Breast epithelium (tissue), 4 donors: ENCODE data around the gene PIK3C2G. TPM values are rescaled to one million over a fixed set of nuclear protein-coding genes. Genes with fewer than 3 reads are reported as not detected.

Experiments used
- DNase-seq, 2 donors: peaks; one replicate each; pipeline ENCODE4 v3.0.0-alpha.2; 2019; ENCODE audit warnings: low spot score in 2 of 2
- H3K27ac ChIP-seq, 2 donors: fragments of 200-600 bp; sonication (generic) in 1 of 2; one replicate each; pipeline ENCODE4 v1.5.1; 2016 to 2019; ENCODE audit warnings: mild to moderate bottlenecking in 1 of 2
- H3K27me3 ChIP-seq, 2 donors: fragments of 200-600 bp; sonication (generic) in 1 of 2; one replicate each; pipeline versions ENCODE4 v1.5.1 to v1.6.0; 2017 to 2019; ENCODE audit warnings: control low read depth in 1 of 2, mild to moderate bottlenecking in 1 of 2
- H3K36me3 ChIP-seq: fragments of 200-600 bp; one replicate; pipeline ENCODE4 v1.5.1; 2019
- H3K4me1 ChIP-seq, 2 donors: fragments of 200-600 bp; sonication (generic); one replicate each; pipeline ENCODE4 v1.5.1; 2016 to 2019; ENCODE audit warnings: control low read depth in 1 of 2
- H3K4me3 ChIP-seq, 3 donors: fragments of 200-600 bp; sonication (generic); 1 replicate in 2 of 3; 2 replicates in 1 of 3; pipeline ENCODE4 v1.5.1; 2016 to 2019; ENCODE audit warnings: mild to moderate bottlenecking in 3 of 3, moderate library complexity in 2 of 3
- H3K9me3 ChIP-seq, 2 donors: fragments of 200-600 bp; sonication (generic) in 1 of 2; one replicate each; pipeline ENCODE4 v1.5.1; 2016 to 2019; ENCODE audit warnings: control low read depth in 1 of 2
- CTCF ChIP-seq, 3 donors: fragments of 450-650 bp; IDR thresholded peaks; one replicate each; pipeline ENCODE4 v1.5.1; 2016 to 2017; ENCODE audit warnings: antibody characterized with exemption in 3 of 3, mild to moderate bottlenecking in 3 of 3, moderate library complexity in 3 of 3
- POLR2A ChIP-seq: fragments of 450-650 bp; IDR thresholded peaks from one replicate; pipeline ENCODE4 v1.6.1; 2016; ENCODE audit warnings: antibody characterized with exemption, mild to moderate bottlenecking, moderate library complexity
- POLR2AphosphoS5 ChIP-seq, 3 donors: sonication (generic); formaldehyde crosslinking; IDR thresholded peaks; one replicate each; pipeline ENCODE4 v1.6.1; 2017; ENCODE audit warnings: antibody characterized with exemption in 3 of 3
- intact Hi-C: fragments of 100-400 bp; cut with DNase I; formaldehyde crosslinking; loops from one replicate; pipeline ENCODE4 v1.15.1; 2023; ENCODE audit warnings: low total_unique reads
- total RNA-seq, 3 donors: library from RNA; depleted of rRNA; stranded (reverse); fragments of >200 nt; gene quantifications; one replicate each; pipeline ENCODE4 v1.1.0, GENCODE V29; 2016

Gene PIK3C2G
- total RNA-seq, 3 donors from 2014 or later: 0.16 to 164 (median 35.1) TPM

DNA sequence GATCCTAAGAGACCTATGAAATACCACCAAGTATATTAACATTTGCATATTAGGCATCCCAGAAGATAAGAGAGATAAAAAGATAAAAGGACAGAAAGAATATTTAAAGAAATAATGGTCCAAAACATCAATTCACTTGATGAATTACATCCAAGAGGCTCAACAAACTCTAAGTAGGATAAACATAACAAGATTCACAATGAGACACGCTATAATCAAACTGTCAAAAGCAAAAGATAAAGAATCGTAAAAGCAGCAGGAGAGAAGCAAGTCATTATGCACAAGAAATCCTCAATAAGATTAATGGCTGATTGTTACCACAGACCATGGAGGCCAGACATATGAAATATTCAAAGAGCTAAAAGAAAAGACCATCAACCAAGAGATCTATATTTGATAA is 396.9 kb downstream of the PIK3C2G start:
- intact Hi-C loops: no loop called here
- Histone ChIP-seq H3K27me3 (no peaks in the 10 kb centered on the region), H3K4me3 (no peak overlapping the region), H3K36me3 (no peaks in the 10 kb centered on the region), H3K9me3 (peaks cover 4 to 35% of the 10 kb centered on the region in 2 donors), H3K4me1 (no peaks in the 10 kb centered on the region), H3K27ac (no peak overlapping the region)
- TF ChIP-seq POLR2AphosphoS5 (IDR thresholded peaks at IDR 0.05) (no peak), POLR2A (no peak), CTCF (IDR thresholded peaks at IDR 0.05) (no peak)
- DNase-seq: no peak

DNA sequence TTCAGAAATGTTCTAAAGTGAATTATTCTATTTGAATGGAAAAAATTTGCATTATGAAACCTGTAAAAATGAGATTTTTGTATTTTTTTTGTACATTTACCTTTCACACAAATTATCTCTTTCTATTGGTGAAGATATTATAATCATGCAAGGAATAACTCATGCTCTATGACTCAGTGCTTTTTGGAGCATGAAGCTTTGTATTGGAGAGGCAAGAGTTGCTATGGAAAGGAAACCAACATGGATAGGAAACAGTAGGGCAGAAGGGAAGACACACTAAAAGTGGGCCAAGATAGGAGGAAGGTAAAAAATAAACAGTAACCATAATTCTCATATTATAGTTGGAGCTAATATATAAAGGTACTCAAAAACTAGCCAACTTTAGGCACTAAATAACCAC is 397.5 kb downstream of the PIK3C2G start:
- Histone ChIP-seq H3K27me3 (no peaks in the 10 kb centered on the region), H3K36me3 (no peaks in the 10 kb centered on the region), H3K4me3 (no peak overlapping the region), H3K27ac (no peak overlapping the region), H3K4me1 (no peaks in the 10 kb centered on the region), H3K9me3 (peaks cover 4 to 36% of the 10 kb centered on the region in 2 donors)
- DNase-seq: no peak
- TF ChIP-seq POLR2AphosphoS5 (IDR thresholded peaks at IDR 0.05) (no peak), CTCF (IDR thresholded peaks at IDR 0.05) (no peak), POLR2A (no peak)
- intact Hi-C loops: no loop called here

DNA sequence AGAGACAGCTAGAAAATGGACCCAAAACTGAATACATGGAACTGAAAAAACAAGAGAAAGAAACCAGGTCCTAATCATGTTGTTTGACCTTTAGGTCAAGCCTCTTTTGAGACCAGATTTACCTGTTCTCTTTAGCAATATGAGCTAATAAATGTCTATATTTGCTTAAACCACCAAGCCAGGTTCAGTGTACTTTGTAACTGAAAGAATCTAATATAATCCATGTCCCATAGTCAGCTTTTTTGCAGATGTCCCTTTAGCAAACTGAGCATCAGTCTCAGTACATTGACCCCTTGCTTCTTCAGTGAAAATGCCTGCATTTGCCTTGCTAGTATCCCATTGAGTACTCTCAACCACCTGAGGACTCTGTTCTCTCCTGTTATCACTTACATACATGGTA is 414.8 kb downstream of the PIK3C2G start:
- intact Hi-C loops: loop anchor here (5.0 kb wide), 1 partner anchor 64 kb away; no protein-coding TSS in a partner anchor
- TF ChIP-seq POLR2A (no peak), CTCF (IDR thresholded peaks at IDR 0.05) (no peak), POLR2AphosphoS5 (IDR thresholded peaks at IDR 0.05) (no peak)
- H3K4me3 ChIP-seq: no peak overlapping the region
- H3K27ac ChIP-seq: no peak overlapping the region
- no peaks in the 10 kb centered on the region for H3K9me3 ChIP-seq
- no peaks in the 10 kb centered on the region for H3K36me3 ChIP-seq
- DNase-seq: no peak
- H3K27me3 ChIP-seq: no peaks in the 10 kb centered on the region
- no peaks in the 10 kb centered on the region for H3K4me1 ChIP-seq

GRCh38 chr12:18676996-18677588 is 415.8 kb downstream of the PIK3C2G start:
- no peak for DNase-seq
- Histone ChIP-seq H3K27ac (no peak overlapping the region), H3K4me1 (no peaks in the 10 kb centered on the region), H3K4me3 (no peak overlapping the region), H3K27me3 (no peaks in the 10 kb centered on the region), H3K9me3 (no peaks in the 10 kb centered on the region), H3K36me3 (no peaks in the 10 kb centered on the region)
- intact Hi-C loops: loop anchor here (5.0 kb wide), 1 partner anchor 65 kb away; no protein-coding TSS in a partner anchor
- TF ChIP-seq POLR2AphosphoS5 (IDR thresholded peaks at IDR 0.05) (no peak), POLR2A (no peak), CTCF (IDR thresholded peaks at IDR 0.05) (no peak)

DNA sequence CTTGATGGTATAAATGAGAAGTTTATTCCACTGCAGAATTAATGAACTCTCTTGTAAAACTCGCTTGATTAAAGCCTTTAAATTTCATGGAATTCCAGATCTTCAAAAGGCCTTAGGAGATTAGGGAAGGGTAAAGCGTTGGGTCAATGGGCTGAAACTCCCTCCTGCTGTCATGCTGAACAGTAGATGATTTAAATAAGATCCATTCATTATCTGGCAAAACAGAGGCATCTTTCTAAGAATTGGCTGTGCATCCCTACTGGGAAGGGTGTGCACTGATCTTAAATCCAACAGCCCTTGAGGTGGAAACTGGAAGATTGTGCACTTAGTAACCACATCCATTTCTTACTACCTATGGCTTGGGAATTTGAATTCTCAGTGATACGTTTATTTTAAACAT is 420.5 kb downstream of the PIK3C2G start:
- H3K4me3 ChIP-seq: no peak overlapping the region
- no peaks in the 10 kb centered on the region for H3K36me3 ChIP-seq
- intact Hi-C loops: no loop called here
- no peaks in the 10 kb centered on the region for H3K4me1 ChIP-seq
- no peaks in the 10 kb centered on the region for H3K27me3 ChIP-seq
- no peak for DNase-seq
- no peaks in the 10 kb centered on the region for H3K9me3 ChIP-seq
- TF ChIP-seq POLR2AphosphoS5 (IDR thresholded peaks at IDR 0.05): no peak
- no peak for TF ChIP-seq POLR2A
- TF ChIP-seq CTCF (IDR thresholded peaks at IDR 0.05): no peak
- H3K27ac ChIP-seq: no peak overlapping the region
